DMS 273 (cell line): ENCODE results near the gene ERCC1.
"Not testable (repeated sequence)": the region's sequence is repeated elsewhere in the genome, so short reads cannot be mapped to it uniquely, and the experiment has no call there.

Experiments used
- DNase-seq: peaks from one replicate; lab custom pipeline; 2025; ENCODE audit not compliant: unreplicated experiment; lab: John Stamatoyannopoulos, UW

Gene ERCC1

DNA sequence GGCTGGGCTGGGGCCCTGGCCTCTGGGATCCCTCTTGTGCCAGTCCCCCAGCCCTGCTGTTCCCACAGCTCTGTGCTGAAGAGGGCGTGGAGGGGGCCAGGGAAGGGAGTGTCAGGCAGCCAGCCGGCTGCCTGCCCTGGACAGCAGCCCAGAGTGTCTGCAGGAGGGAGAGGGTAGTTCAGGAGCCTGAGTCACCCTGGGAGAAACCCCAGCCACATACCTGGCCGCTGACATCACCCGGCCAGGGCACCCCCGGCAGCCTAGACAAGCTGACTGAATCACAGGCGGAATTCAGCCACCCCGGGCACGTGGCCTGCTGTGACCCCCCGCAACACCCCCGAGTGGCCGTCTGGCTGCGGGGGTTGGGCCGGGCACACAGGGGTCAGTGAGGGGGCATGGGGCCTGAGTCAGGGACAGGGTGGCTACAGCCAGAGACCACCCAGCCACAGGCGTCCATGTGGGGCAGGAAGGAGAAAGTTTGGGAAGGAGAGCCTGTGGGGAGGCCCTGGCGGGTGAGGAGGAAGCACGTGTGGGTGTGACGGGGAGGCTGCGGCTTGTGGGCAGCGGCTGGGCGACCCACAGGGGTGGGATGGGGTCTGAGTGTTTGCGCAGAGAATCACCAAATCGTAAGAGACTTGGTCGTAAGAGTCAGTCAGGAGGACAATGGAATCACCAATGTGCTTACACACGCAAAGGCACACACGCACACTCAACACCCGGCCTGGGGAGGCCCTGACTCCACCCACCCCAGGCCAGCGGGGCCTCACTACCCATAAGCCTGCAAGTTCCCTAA, 32.2 kb upstream of the ERCC1 start:
- peak; percentile 95 for DNase-seq

DNA sequence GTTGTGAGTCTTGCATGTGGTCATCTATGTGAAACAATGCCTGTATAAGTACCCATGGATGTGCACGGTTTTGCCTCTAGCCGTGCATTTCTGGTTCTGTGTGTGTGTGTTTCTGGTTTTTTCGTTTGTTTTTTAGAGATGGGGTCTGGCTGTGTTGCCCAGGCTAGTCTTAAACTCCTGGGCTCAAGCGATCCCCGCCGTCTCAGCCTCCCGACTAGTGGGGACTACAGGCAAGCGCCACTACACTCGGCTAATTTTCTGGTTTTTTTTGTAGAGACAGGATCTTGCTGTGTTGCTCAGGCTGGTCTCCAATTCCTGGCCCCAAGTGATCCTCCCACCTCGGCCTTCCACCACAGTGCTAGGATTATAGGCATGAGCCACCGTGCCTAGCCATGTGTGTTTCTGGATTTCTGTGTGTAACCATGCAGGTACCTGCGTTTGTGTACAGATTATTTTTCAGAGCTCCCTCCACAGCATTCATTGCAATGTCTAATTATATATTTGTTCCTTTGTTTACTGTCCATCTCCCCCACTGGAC, 28.2 kb upstream of the ERCC1 start:
- DNase-seq, result no peak

DNA sequence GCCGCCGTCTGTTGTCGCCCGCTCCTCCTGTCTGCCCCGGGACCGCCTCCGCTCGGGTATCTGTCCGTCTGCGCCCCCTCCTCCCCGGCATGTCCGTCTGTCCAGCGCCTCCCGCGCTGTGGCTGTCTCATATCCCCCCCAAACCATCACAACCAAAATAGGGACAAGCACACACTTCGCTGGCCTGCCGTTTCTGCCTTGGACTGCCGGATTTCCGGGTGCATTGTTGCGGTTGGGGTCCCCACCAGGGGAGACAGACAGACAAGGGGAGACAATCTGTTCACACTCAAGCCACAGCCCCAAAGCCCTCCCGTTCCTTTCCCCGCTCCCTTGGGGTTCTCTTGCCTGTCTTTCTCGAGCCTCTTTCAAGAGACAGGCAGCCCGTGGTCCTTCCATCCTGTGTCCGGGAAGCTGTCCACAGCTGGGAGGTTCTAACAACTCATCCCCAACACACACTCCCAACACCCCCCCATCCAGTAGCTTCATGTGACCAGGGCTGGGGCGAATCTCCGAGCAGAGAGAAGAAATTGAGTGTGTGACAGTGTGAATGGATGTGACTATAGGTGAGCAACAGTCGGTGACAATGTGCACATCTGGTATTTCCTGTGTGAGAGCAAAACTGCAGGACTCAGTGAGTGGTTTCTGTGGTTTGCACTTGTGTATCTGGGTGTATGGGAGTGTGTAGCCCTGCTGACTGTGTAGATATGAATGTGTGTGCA, 27.6 kb upstream of the ERCC1 start:
- DNase-seq, result peak; percentile 38

DNA sequence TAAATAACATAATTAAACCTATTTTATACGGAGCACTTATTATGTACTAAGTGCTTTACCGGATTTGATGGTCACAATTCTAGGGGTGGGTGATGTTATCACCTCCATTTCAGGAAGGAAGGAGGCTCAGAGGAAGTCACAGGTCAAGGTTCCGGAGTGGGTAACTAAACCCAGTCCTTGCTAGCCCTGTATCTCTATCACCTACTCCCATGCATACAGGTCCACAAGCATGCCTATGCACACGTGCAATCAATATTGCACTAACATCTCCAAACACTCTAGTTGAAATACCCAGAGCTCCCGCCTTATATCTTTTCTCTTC, 26.3 kb upstream of the ERCC1 start:
- no peak for DNase-seq

DNA sequence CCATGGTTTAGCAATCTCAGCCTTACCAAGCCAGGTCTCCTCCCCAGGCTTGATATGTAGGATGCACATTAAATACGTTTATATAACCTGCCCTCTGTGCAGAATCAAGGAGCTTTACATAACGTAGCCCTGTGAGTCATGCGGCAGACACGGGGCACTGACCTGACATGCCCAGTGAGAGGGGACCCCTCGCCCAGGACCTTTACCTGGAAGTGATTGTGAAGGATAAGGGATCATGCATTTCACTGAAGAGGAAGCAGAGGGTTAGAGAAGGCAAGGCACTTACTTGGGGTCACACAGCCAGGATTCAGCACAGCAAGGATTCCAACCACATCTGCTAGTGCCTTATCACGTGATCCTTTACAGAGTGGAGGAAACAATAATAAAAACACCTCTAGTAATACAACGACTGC, 25.2 kb upstream of the ERCC1 start:
- peak; percentile 24 for DNase-seq

DNA sequence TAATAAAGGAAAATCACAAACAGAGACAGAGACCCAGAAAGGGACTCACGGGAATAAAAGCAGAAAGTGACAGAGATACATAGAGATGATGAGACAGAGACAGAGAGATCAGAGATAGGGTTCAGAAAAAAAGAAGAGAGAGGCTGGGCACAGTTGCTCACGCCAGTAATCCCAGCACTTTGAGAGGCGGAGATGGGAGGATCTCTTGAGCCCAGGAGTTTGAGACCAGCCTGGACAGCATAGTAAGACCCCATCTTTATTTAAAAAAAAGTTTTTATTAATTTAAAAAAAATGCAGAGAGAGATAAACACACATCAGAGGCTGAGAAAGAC, 24.7 kb upstream of the ERCC1 start:
- no peak for DNase-seq

DNA sequence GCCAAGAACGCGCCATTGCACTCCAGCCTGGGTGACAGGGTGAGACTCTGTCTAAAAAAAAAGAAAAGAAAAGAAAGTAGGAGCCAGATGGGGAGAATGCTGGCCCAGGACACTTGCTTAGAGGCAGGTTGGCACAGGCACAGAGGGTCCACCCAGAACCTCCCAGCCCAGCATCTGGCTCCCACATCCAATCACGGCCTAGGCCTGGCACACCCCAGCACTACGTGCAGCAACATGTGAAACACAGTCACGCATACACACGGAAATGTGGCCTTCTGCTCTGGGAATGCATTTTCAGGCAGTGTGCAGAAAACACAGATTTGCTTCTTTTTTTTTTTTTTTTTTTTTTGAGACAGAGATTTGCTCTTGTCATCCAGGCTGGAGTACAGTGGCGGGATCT, 23.2 kb upstream of the ERCC1 start:
- DNase-seq, result peak; percentile 87

DNA sequence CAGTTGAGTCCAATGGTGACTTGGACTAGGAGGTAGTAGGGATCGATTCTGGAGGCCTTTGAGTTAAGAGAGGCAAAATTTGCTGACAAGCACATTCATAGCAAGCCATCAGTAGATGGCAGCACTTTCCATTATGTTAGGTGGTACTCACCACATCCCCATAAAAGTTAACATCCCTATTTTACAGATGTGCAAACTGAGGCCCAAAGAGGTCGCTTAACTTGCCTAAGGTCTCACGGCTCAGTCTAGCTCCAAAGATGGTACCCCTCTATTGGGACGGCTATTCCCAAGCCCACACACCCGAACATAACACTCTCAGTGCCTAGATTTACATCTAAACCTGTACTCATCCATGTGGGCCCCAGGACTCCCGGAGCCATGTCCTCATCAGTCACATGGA, 22.6 kb upstream of the ERCC1 start:
- peak; percentile 64 for DNase-seq

DNA sequence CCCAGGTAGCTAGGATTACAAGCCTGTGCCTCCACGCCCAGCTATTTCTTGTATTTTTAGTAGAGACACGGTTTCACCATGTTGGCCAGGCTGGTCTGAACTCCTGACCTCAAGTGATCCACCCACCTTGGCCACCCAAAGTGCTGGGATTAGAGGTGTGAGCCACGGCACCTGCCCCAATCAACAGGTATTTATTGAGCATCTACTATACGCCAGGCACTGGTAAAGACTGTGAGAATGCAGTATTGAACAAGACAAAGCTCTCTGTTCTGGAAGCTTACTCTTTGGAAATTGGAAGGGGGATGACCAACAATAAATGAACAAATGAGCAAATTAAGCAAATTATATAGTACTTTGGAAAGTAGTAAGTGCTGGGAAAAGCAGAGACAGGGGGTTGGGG, 21.4 kb upstream of the ERCC1 start:
- no peak for DNase-seq

DNA sequence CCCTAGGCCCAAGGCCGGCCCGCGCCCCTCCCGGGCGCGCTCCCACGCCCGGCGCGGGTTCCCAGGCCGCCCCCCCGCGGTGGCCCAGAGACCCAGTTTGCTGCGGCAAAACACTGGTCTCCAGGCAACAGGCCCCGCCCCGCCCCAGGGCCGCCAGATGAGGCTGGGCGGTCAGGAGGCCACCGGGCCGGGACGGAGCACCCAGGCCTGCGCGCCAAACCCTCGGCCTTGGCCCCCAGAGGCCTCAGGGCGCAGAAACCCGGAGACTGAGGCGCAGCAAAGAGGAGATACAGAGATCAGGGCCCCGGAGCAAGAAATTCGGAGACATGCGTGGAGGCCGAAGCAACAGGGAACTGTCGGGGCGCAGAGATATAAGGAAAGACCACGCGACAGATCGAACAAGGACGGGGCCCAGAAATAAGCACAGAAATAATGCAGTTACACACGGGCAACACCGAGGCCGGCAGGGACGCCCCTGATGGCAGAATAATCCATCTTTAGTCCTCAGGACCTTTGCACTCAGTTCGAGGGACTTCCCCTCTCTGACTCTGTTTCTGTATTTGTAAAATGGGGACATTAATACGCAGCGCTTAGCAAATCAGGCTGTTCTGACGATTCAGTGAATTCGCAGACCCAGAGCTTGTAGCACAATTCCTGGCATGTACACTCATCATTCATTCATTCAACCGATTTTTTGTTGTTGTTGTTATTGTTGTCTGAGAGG, 20.8 kb upstream of the ERCC1 start:
- DNase-seq, result peak; percentile 88

DNA sequence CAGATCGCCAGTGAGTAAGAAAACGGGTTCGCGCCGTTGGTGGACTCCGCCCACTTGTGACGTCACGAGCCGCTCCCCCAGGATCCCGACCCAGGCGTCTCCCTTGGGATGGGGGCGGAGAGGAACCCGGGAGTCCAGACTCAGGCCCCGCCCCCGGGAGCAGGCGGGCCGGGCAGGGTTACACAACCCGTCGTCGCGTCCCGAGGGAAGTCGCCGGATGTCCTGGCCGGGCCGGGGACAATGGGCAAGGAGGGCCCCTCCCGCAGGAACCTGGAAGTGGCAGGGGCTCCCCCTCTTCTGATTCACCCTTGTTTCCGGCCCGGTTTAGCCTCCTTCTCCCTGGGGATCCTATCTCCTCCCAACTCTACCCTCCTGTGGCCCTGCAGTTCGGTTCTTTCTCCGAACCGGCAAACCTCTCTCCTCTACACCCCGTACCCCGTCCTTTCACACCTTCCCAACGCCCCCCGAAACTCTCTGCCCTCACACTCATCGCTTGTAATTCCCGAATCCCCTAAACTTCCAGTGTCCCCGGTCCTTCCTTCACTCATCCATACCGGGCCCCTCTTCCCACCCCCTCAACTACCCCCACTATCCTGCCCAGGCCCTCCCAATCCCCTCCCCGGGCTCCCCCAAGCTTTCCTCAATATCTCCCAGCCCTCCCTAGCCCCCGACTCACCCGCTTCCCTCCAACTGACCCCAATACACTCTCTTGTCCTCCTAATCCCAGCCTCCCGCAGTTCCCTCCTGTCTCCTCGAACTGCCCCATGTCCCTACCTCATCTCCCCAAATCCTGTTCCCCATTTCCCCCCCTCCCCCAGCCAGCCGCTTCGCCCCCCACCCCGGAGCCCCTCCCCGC, 20.0 kb upstream of the ERCC1 start:
- DNase-seq, result peak; percentile 92

DNA sequence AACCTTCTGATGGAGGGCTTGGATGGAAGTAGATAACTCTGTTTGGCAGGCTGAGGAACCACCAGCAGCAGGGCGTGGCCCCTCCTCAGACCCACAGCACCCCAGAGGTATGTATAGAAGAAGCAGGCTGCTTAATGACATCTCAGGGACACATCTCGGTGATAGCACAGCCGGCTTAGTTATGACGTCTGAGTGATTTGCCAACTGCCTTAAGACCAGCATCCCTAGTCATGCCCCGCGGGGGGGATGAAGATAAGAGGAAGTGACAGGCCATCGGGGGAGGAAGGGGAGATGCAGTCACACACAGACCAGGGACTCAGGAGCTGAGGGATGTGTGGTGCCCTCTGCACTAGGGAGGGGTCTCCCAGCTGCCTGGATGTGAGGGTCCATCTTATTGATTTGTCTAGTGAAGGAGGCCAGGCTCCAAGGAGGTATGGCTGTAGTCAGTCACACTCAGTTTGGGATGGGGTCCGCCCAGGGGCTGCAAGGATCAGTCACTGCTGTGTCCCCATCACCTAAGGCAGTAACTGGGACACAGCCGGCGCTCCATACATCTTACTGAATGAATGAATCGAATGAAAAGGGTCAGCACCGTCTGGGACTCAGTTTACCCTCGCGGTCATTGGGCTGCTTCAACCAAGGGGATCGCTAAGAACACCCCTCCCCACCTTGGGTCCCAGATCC, 19.2 kb upstream of the ERCC1 start:
- peak; percentile 39 for DNase-seq

DNA sequence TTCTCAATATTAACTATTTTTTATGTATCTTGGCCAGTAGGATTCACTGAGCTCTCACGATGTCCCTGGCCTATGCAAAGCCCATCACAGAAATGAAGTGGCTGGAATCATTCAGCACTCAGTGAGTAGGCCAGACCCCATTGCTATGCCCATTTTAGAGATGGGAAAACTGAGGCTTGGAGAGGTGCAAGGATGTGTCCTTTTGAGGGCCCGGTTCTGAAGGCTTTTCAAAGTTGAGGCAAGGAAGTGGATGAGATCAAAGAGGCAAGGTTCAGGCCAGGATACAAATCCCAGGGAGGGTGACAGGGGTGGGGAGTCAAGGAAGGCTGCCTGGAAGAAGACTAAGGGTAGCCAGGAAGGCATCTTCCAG, 18.7 kb upstream of the ERCC1 start:
- DNase-seq, result no peak

DNA sequence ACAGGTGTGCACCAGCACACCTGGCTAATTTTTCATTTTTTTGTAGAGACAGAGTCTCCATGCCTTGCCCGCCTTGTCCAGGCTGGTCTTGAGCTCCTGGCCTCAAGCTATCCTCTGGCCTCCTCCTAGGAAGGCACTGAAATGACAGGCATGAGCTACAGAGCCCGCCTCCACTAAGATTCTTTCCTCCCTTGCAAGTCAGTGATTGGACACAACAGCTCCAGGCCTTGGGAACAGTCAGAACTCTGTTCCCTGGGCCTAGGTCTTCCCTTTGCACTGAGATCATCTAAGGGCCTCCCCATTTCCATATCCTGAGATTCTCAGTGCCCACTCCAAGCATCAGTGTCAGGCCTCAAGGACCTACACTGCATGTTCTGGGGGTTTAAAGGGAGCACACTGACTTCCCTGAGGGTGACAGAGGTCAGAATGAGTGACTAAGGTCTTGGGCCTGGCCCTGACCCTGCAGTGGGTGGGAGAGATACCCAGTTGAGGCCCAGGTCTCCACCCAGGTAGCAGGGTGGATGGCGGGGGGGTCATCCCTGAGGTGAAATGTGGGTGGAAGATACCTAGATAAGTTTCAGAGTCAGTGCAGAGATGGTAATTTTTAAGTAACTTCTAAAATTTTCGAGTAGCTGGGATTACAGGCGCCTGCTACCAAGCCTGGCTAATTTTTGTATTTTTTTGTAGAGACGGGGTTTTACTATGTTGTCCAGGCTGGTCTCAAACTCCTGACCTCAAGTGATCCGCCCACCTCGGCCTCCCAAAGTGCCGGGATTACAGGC, 17.3 kb upstream of the ERCC1 start:
- DNase-seq, result peak; percentile 53

DNA sequence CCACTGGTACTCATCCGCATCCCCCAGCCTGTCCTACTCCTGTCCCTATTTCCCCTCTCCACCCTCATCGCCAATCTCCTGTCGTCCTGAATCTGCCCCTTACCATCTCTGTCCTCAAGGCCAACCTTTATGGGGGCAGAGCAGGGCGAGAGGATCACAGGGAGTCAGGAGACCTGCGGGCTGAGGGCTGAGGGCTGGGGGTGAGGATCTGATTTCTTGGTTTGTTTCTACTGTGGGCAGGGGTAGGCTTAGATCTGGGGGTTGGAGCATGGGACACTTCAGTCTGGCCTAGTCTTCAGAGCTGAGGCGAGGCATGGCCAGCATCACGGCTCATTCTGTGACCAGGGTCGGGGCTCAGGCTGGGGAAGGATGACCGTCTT, 16.5 kb upstream of the ERCC1 start:
- no peak for DNase-seq

DNA sequence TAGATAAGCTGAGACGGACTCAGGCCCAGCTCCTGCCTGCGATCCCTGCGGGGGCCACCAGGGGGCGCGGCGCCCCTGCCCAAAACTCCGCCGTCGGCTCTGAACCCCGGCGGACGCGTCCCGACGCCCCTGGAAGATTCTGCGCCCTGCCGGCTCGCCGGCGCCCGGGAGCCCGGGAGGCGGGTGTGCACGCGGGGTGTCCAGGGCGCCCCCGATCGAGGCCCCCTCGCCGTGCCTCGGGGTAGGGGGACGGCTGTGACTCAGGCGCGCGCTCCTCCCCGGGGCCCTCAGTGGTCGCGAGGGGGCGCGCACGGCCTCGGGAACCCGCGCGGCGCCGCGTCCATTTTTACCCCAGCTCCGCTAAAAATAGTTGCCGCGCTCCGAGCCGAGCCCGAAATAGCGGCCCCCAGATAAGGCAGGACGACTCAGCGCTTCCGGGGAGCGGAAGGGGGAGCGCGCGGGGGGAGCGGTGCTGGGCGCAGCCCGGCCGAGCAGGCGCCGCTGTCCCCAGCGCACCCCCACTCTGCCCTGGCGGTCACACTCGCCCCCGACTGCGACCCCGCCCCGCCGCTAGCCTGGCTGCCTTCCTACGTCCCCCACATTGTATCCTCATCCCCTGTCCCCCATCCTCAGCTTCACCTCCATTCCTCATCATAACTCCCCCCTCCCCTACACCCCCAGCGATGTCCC, 16.0 kb upstream of the ERCC1 start:
- DNase-seq, result peak; percentile 93

DNA sequence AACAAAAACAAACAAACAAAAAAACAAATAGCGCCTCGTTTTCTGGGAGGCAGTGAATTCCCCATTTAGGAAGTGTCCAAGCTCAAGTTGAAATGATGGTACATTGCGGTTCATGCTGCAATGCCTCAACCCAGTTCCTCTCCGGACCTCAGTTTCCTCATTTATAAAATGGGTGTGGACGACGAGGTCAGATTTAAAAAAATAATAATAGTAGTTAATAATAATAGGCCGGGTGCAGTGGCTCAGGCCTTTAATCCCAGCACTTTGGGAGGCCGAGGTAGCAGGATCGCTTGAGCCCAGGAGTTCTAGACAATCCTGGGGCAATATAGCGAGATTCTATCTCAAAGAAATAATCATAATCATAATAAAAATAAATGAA, 15.5 kb upstream of the ERCC1 start:
- no peak for DNase-seq

DNA sequence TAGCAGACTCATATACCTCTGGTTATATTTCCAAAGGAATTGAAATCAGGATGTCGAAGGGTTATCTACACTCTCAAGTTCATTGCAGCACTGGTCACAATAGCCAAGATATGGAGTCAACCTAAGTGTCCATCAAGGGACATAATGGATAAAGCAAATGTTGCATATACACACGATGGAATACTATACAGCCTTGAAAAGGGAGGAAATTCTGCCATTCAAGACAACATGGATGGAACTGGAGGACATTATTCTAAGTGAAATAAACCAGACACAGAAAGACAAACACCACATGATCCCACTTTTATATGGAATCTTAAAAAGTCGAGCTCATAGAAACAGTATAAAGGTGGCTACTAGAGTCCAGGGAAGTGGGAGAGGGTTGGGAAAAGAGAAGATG, 13.6 kb upstream of the ERCC1 start:
- DNase-seq, result no peak

DNA sequence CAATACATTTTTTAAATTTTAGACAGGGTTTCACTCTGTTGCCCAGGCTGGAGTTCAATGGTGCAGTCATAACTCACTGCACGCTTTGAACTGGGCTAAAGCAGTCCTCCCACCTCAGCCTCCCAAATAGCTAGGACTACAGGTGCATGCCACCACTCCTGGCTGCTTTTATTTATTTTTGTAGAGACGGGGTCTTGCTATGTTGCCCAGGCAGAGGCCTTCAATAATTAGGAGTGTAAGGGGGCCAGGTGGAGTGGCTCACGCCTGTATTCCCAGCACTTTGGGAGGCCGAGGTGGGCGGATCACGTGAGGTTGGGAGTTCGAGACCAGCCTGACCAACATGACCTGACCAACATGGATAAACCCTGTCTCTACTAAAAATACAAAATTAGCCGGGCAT, 8.8 kb upstream of the ERCC1 start:
- not testable (repeated sequence) for DNase-seq
